CD4-positive, alpha-beta T cell treated with Interferon gamma for 1 hour (primary cell): Measurements from ENCODE around the gene MRPL33.

Source experiments
- DNase-seq: peaks from one replicate; pipeline ENCODE4 v3.0.0-alpha.2; 2020

The MRPL33 gene

GRCh38 chr2:27779417-27780055, 8.0 kb downstream of the MRPL33 start:
- no peak for DNase-seq

GRCh38 chr2:27781496-27781895, 10.0 kb downstream of the MRPL33 start:
- no peak for DNase-seq

GRCh38 chr2:27782701-27783100, 11.2 kb downstream of the MRPL33 start:
- no peak for DNase-seq

GRCh38 chr2:27790796-27791195, 19.3 kb downstream of the MRPL33 start:
- no peak for DNase-seq

- DNase-seq: no peak
These were observed 21.2 kb downstream of the MRPL33 start for GRCh38 chr2:27792759-27793158.

- no peak for DNase-seq
These were observed 23.7 kb downstream of the MRPL33 start for GRCh38 chr2:27795093-27795834.

GRCh38 chr2:27795868-27796277, 24.4 kb downstream of the MRPL33 start:
- DNase-seq: no peak

GRCh38 chr2:27796791-27797765, 25.6 kb downstream of the MRPL33 start:
- DNase-seq: no peak

GRCh38 chr2:27797841-27798240, 26.3 kb downstream of the MRPL33 start:
- no peak for DNase-seq

GRCh38 chr2:27798486-27798885, 27.0 kb downstream of the MRPL33 start:
- DNase-seq: no peak

- DNase-seq: no peak
These were observed 27.6 kb downstream of the MRPL33 start for GRCh38 chr2:27798948-27799645.

- DNase-seq: no peak
These were observed 28.1 kb downstream of the MRPL33 start for GRCh38 chr2:27799646-27800010.

GRCh38 chr2:27800856-27801255, 29.3 kb downstream of the MRPL33 start:
- DNase-seq: no peak

- DNase-seq: no peak
These were observed 31.0 kb downstream of the MRPL33 start for GRCh38 chr2:27802547-27802946.

GRCh38 chr2:27803046-27803445, 31.5 kb downstream of the MRPL33 start:
- DNase-seq: no peak

- no peak for DNase-seq
These were observed 32.6 kb downstream of the MRPL33 start for GRCh38 chr2:27804146-27804545.

GRCh38 chr2:27805180-27805579, 33.7 kb downstream of the MRPL33 start:
- no peak for DNase-seq

GRCh38 chr2:27806311-27807059, 35.0 kb downstream of the MRPL33 start:
- no peak for DNase-seq

GRCh38 chr2:27807476-27807875, 36.0 kb downstream of the MRPL33 start:
- no peak for DNase-seq

- no peak for DNase-seq
These were observed 36.9 kb downstream of the MRPL33 start for GRCh38 chr2:27808418-27808817.

- no peak for DNase-seq
These were observed 37.5 kb downstream of the MRPL33 start for GRCh38 chr2:27808984-27809383.

GRCh38 chr2:27809761-27810241, 38.3 kb downstream of the MRPL33 start:
- DNase-seq: no peak
